Activated CD8-positive, alpha-beta T cell treated with anti-CD3 and anti-CD28 coated beads, Interleukin-2, amount 10 ng/mL, durations not matched to agents 7 days and 5 days (primary cell): ENCODE measurements around the gene NHSL1. TPM values are rescaled to one million over a fixed set of nuclear protein-coding genes. Genes with fewer than 3 reads are reported as not detected.

Source experiments
- ATAC-seq: fragments of 150-1000 bp; cut with Tn5 transposase; one replicate; pipeline ENCODE4 v1.10.0; 2021; ENCODE audit warnings: moderate library complexity
- CTCF ChIA-PET: fragments of 350-600 bp; sonication (Branson Sonifier 250); formaldehyde crosslinking; loops from one replicate; lab custom pipeline; 2021; ENCODE audit warnings: antibody characterized with exemption; lab: Charles Lee
- POLR2A ChIA-PET: fragments of 350-600 bp; sonication (Branson Sonifier 250); formaldehyde crosslinking; loops from one replicate; lab custom pipeline; 2021; ENCODE audit warnings: antibody characterized with exemption; lab: Charles Lee
- DNase-seq: peaks from one replicate; pipeline ENCODE4 v3.0.0-alpha.2; 2020
- H3K27ac Mint-ChIP-seq: one replicate; pipeline ENCODE4 v1.8.0; 2021; ENCODE audit warnings: mild to moderate bottlenecking, mixed read lengths
- H3K27me3 Mint-ChIP-seq: one replicate; pipeline ENCODE4 v1.8.0; 2021; ENCODE audit warnings: low read depth, mixed read lengths
- H3K36me3 Mint-ChIP-seq: one replicate; pipeline ENCODE4 v1.8.0; 2021; ENCODE audit warnings: low read depth, mixed read lengths
- H3K4me1 Mint-ChIP-seq: one replicate; pipeline ENCODE4 v1.8.0; 2021; ENCODE audit warnings: low read depth, mixed read lengths
- H3K4me3 Mint-ChIP-seq: one replicate; pipeline ENCODE4 v1.8.0; 2021; ENCODE audit warnings: mild to moderate bottlenecking, mixed read lengths
- H3K9me3 Mint-ChIP-seq: one replicate; pipeline ENCODE4 v1.8.0; 2022; ENCODE audit warnings: mixed read lengths; ENCODE audit not compliant: insufficient read depth
- total RNA-seq, 2 experiments: library from RNA; stranded (reverse); gene quantifications; one replicate each; pipeline ENCODE4 v1.2.3, GENCODE V29; 2021

NHSL1 gene
- total RNA-seq, 2 experiments from 2014 or later: 0.13 to 0.34 TPM

- no peaks in the 10 kb centered on the region for H3K27me3 Mint-ChIP-seq
- no peak for ATAC-seq
- peaks cover 11% of the 10 kb centered on the region for H3K4me1 Mint-ChIP-seq
- H3K4me3 Mint-ChIP-seq: no peak overlapping the region
- CTCF ChIA-PET: no interaction called here
- peaks cover 14% of the 10 kb centered on the region for H3K36me3 Mint-ChIP-seq
- no peaks in the 10 kb centered on the region for H3K9me3 Mint-ChIP-seq
- no peak for DNase-seq
- POLR2A ChIA-PET: no interaction called here
- H3K27ac Mint-ChIP-seq: no peak overlapping the region
These were observed 78.2 kb downstream of the NHSL1 start for GRCh38 chr6:138421089-138421488.

DNA sequence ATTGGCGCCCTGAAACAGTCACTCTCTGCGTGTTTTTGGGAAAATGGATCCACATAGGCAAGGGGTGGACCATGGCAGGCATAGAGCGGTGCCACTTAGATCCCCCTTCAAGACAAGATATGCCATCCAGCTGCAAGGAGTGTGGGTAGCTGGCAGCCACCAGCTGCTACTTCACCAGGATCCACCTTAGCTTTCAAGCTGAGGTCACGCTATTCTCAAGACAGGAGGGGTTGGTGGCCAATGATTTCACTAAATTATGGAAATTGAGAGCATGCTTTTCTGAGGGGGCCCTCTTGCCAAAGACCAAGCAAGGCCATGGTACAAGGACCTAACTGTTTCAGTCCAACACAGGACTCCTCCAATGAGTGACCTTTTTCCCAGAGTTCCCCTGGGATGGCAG, 78.9 kb downstream of the NHSL1 start:
- POLR2A ChIA-PET: no interaction called here
- CTCF ChIA-PET: interaction anchor here (1.3 kb wide), 1 partner anchor 9 kb away, joined by 3 read pairs; no protein-coding TSS in a partner anchor

GRCh38 chr6:138419766-138420165, 79.5 kb downstream of the NHSL1 start:
- H3K27ac Mint-ChIP-seq: no peak overlapping the region
- H3K36me3 Mint-ChIP-seq: peaks cover 20% of the 10 kb centered on the region
- CTCF ChIA-PET: interaction anchor here (1.3 kb wide), 1 partner anchor 10 kb away, joined by 3 read pairs; no protein-coding TSS in a partner anchor
- no peak for ATAC-seq
- H3K4me1 Mint-ChIP-seq: peaks cover 11% of the 10 kb centered on the region
- POLR2A ChIA-PET: no interaction called here
- no peaks in the 10 kb centered on the region for H3K9me3 Mint-ChIP-seq
- no peaks in the 10 kb centered on the region for H3K27me3 Mint-ChIP-seq
- DNase-seq: no peak
- no peak overlapping the region for H3K4me3 Mint-ChIP-seq

More for the DNA sequence above, 78.9 kb downstream of the NHSL1 start:
- ATAC-seq (no peak), DNase-seq (no peak)
- Mint-ChIP-seq H3K9me3 (no peaks in the 10 kb centered on the region), H3K4me1 (peaks cover 11% of the 10 kb centered on the region), H3K27ac (no peak overlapping the region), H3K4me3 (no peak overlapping the region), H3K27me3 (no peaks in the 10 kb centered on the region), H3K36me3 (peaks cover 16% of the 10 kb centered on the region)

GRCh38 chr6:138418118-138418742, 81.1 kb downstream of the NHSL1 start:
- H3K27ac Mint-ChIP-seq: no peak overlapping the region
- CTCF ChIA-PET: interaction anchor here (0.9 kb wide), 1 partner anchor 91 kb away, joined by 3 read pairs; no protein-coding TSS in a partner anchor
- peaks cover 27% of the 10 kb centered on the region for H3K36me3 Mint-ChIP-seq
- DNase-seq: no peak
- no peak for ATAC-seq
- H3K4me3 Mint-ChIP-seq: no peak overlapping the region
- POLR2A ChIA-PET: no interaction called here
- peaks cover 7% of the 10 kb centered on the region for H3K4me1 Mint-ChIP-seq
- H3K27me3 Mint-ChIP-seq: no peaks in the 10 kb centered on the region
- no peaks in the 10 kb centered on the region for H3K9me3 Mint-ChIP-seq

DNA sequence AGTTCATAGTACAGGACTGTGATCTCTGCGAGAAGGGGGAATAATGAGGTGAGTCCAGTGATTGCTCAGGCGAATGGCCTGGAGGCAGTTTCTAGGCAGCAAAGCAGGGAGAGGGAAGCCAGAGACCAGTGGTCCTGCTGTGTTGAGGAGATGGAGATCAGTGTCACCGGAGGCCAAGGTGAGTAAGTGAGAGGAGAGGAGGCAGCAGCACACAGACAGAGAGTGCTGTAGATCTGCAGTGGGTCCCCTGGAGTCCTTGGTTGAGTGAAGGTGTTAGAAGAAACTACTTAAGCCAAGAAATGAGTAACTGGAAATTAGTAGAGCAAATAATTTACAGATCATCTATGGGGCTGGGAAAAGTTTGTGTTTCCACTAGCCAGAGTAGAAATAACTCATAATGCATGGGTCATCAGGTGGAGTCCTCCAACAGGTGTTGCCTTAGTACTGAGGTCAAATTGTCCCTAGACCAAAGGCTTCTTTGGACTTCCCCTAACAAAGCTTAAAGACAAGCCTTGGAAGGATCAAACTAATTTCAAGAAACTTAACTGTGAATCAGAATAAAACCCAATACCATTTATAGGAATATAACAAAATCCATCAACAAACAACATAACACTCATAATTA, 81.7 kb downstream of the NHSL1 start:
- Mint-ChIP-seq H3K4me3 (no peak overlapping the region), H3K27ac (no peak overlapping the region)

GRCh38 chr6:138416206-138416605, 83.1 kb downstream of the NHSL1 start:
- Mint-ChIP-seq H3K9me3 (no peaks in the 10 kb centered on the region), H3K4me1 (peaks cover 8% of the 10 kb centered on the region), H3K27ac (no peak overlapping the region), H3K4me3 (no peak overlapping the region), H3K36me3 (peaks cover 41% of the 10 kb centered on the region), H3K27me3 (no peaks in the 10 kb centered on the region)
- no peak for ATAC-seq
- DNase-seq: no peak
- ChIA-PET POLR2A (interaction anchor here (0.6 kb wide), 1 partner anchor 9 kb away, joined by 3 read pairs; no protein-coding TSS in a partner anchor), CTCF (interaction anchor here (0.9 to 1.2 kb wide), 2 partner anchors 9 to 93 kb away, joined by 3 read pairs; no protein-coding TSS in a partner anchor)

More for the DNA sequence above, 81.7 kb downstream of the NHSL1 start:
- POLR2A ChIA-PET: no interaction called here
- no peak for DNase-seq
- Mint-ChIP-seq H3K9me3 (no peaks in the 10 kb centered on the region), H3K27me3 (no peaks in the 10 kb centered on the region), H3K4me1 (peaks cover 2% of the 10 kb centered on the region), H3K36me3 (peaks cover 33% of the 10 kb centered on the region)
- no peak for ATAC-seq
- CTCF ChIA-PET: no interaction called here

GRCh38 chr6:138415125-138415524, 84.2 kb downstream of the NHSL1 start:
- H3K27me3 Mint-ChIP-seq: no peaks in the 10 kb centered on the region
- H3K9me3 Mint-ChIP-seq: no peaks in the 10 kb centered on the region
- peaks cover 15% of the 10 kb centered on the region for H3K4me1 Mint-ChIP-seq
- H3K4me3 Mint-ChIP-seq: no peak overlapping the region
- ATAC-seq (no peak), DNase-seq (no peak)
- H3K36me3 Mint-ChIP-seq: peaks cover 47% of the 10 kb centered on the region
- ChIA-PET POLR2A (no interaction called here), CTCF (interaction anchor here (0.7 to 1.2 kb wide), 3 partner anchors 8 to 178 kb away, joined by 3 to 5 read pairs (median 3); no protein-coding TSS in a partner anchor)
- no peak overlapping the region for H3K27ac Mint-ChIP-seq

DNA sequence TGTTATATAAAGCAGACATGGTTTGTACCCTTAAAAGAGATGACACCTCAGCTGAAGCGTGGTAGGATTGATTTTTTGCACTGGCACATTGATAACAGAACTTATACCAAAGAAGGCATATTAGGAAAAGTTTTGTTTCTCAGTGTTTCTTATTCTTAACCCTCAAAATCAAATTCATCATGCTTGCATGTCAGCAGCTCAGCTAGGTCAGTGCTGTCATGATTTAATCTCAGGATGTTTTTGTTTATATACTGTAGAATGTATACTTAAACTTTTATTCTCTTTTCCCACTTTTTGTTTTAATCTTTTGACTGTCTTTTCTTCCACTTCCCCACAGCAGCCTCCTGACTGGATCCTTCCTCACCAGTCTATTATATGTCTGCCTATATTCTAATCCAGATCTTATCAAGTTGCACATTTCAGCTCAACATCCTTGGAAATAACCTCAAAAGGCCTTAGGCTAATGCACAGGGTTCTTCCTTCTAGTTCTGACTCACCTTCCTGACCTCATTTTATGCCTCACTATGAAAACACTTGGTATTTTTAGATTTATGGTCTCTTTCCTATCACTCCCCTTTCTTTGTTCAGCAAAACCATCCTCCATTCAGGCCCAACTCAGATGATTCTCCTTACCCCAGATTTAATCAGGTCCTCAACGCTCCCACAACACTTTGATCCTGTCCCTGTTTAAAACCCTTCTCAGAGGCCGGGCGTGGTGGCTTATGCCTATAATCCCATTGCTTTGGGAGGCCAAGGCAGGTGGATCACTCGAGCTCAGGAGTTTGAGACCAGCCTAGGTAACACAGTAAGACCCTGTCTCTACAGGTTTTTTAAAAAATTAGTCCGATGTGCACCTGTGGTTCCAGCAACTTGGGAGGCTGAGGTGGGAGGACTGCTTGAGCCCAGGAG, 88.1 kb downstream of the NHSL1 start:
- ChIA-PET CTCF (interaction anchor here (0.8 to 1.0 kb wide), 3 partner anchors 17 to 107 kb away, joined by 3 read pairs; no protein-coding TSS in a partner anchor), POLR2A (interaction anchor here (0.6 kb wide), 1 partner anchor 530 kb away, joined by 3 read pairs; no protein-coding TSS in a partner anchor)
- H3K9me3 Mint-ChIP-seq: no peaks in the 10 kb centered on the region
- ATAC-seq (peak; percentile 51), DNase-seq (no peak)
- H3K4me1 Mint-ChIP-seq: peaks cover 18% of the 10 kb centered on the region
- no peak overlapping the region for H3K4me3 Mint-ChIP-seq
- H3K27ac Mint-ChIP-seq: peak overlapping the region; percentile 51
- peaks cover 63% of the 10 kb centered on the region for H3K36me3 Mint-ChIP-seq
- no peaks in the 10 kb centered on the region for H3K27me3 Mint-ChIP-seq

DNA sequence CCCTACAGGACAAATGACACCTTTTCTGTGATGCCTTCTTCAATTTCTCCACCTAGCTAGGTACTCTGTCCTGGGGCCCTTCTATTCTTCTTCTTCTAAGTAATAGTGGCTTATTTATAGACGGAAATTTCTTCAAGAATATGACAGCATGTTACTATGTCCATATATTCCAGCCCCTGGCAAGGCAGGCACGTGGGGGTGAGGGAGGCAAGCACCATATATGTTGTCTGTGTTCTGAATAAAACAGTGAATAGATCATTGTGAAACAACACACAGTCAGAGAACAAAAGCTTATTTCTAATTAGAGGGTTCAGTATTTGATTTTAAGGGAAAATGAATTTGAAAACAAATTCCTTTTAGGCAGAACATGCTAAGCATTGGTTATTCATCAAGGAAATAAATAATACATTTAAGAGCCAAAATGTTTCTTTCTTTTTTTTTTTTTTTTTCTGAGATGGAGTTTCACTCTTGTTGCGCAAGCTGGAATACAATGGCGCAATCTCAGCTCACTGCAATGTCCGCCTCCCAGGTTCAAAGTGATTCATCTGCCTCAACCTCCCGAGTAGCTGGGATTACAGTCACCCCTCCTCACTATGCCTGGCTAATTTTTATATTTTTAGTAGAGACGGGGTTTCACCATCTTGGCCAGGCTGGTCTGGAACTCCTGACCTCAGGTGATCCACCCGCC, 89.1 kb downstream of the NHSL1 start:
- ChIA-PET POLR2A (no interaction called here), CTCF (interaction anchor here (0.8 to 1.2 kb wide), 2 partner anchors 18 to 108 kb away, joined by 3 read pairs; no protein-coding TSS in a partner anchor)
- Mint-ChIP-seq H3K4me1 (peaks cover 28% of the 10 kb centered on the region), H3K27ac (no peak overlapping the region), H3K36me3 (peaks cover 67% of the 10 kb centered on the region), H3K4me3 (no peak overlapping the region), H3K9me3 (no peaks in the 10 kb centered on the region), H3K27me3 (no peaks in the 10 kb centered on the region)
- no peak for ATAC-seq
- no peak for DNase-seq

DNA sequence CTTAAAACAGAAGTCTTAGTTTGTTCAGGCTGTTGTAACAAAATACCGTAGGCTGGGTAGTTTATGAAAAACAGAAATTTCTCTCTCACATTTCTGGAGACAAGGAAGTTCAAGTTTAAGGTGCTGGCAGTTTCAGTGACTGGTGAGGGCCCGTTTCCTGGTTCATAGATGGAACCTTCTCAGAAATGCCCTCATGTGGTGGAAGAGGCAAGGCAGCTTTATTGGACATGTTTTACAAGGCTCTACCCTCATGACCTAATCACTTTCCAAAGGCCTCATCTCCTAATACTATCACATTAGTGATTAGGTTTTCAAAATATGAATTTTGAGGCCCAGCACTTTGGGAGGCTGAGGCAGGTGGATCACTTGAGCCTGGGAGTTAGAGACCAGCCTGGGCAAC, 92.9 kb downstream of the NHSL1 start:
- Mint-ChIP-seq H3K4me1 (peaks cover 30% of the 10 kb centered on the region), H3K27me3 (peaks cover under 1% of the 10 kb centered on the region), H3K36me3 (peaks cover 49% of the 10 kb centered on the region), H3K4me3 (no peak overlapping the region), H3K27ac (no peak overlapping the region), H3K9me3 (no peaks in the 10 kb centered on the region)
- ChIA-PET CTCF (interaction anchor here (1.1 to 1.6 kb wide), 4 partner anchors 9 to 103 kb away, joined by 3 to 7 read pairs (median 4); no protein-coding TSS in a partner anchor), POLR2A (interaction anchor here (0.7 kb wide), 1 partner anchor 546 kb away, joined by 3 read pairs; no protein-coding TSS in a partner anchor)
- no peak for DNase-seq
- no peak for ATAC-seq
